ENCODE measurements around the gene CPPED1.

GRCh38 chr16:12678983-12679382 lies 124.7 kb downstream of the CPPED1 start:
- no peak for TF ChIP-seq CTCF (IDR thresholded peaks at IDR 0.05; ENCODE audit: low read depth, low read length, missing input control)
- TF ChIP-seq REST (IDR thresholded peaks at IDR 0.05): no peak
- no peak for TF ChIP-seq RAD21 (IDR thresholded peaks at IDR 0.05)
- no peak for TF ChIP-seq TAF1 (conservative IDR thresholded peaks at IDR 0.05)
- TF ChIP-seq MAX (IDR thresholded peaks at IDR 0.05): no peak
- no peak for TF ChIP-seq JUND (IDR thresholded peaks at IDR 0.05)
- no peak for TF ChIP-seq EGR1 (IDR thresholded peaks at IDR 0.05; ENCODE audit: low read depth in 2 of 2)
- no peak for TF ChIP-seq YY1 (IDR thresholded peaks at IDR 0.05)
- no peak for TF ChIP-seq ATF3 (IDR thresholded peaks at IDR 0.05)
- TF ChIP-seq GABPA (IDR thresholded peaks at IDR 0.05 in 1 of 2, conservative IDR thresholded peaks at IDR 0.05 in 1 of 2): no peak
- TF ChIP-seq SP1 (IDR thresholded peaks at IDR 0.05): no peak
- TF ChIP-seq ZBTB33 (IDR thresholded peaks at IDR 0.05): no peak
- no peak for TF ChIP-seq FOXA1 (IDR thresholded peaks at IDR 0.05)
- TF ChIP-seq HNF4G (IDR thresholded peaks at IDR 0.05): no peak
